HUES48 (cell line): ENCODE results near the gene ZNF644.

ENCODE experiments used
- H3K27ac ChIP-seq: one replicate; pipeline ENCODE4 v1.7.0; 2013; ENCODE audit warnings: low read depth, low read length, inconsistent platforms
- H3K27me3 ChIP-seq: 2 replicates; pipeline ENCODE4 v1.6.1; 2013; ENCODE audit warnings: mild to moderate bottlenecking, low read length; ENCODE audit not compliant: control insufficient read depth, insufficient read depth
- H3K36me3 ChIP-seq: 2 replicates; pipeline ENCODE4 v1.6.1; 2013; ENCODE audit warnings: low read length; ENCODE audit not compliant: control insufficient read depth, insufficient read depth
- H3K4me1 ChIP-seq: 2 replicates; pipeline ENCODE4 v1.6.1; 2013; ENCODE audit warnings: mild to moderate bottlenecking, low read length; ENCODE audit not compliant: control insufficient read depth, insufficient read depth
- H3K4me3 ChIP-seq: 2 replicates; pipeline ENCODE4 v1.5.1; 2013; ENCODE audit warnings: mild to moderate bottlenecking, low read depth, low read length
- H3K9ac ChIP-seq: 2 replicates; pipeline ENCODE4 v1.6.1; 2013; ENCODE audit warnings: mild to moderate bottlenecking, low read depth, low read length, moderate library complexity
- H3K9me3 ChIP-seq: 2 replicates; pipeline ENCODE4 v1.6.1; 2013; ENCODE audit warnings: low read length; ENCODE audit not compliant: control insufficient read depth, insufficient read depth

ZNF644 gene

DNA sequence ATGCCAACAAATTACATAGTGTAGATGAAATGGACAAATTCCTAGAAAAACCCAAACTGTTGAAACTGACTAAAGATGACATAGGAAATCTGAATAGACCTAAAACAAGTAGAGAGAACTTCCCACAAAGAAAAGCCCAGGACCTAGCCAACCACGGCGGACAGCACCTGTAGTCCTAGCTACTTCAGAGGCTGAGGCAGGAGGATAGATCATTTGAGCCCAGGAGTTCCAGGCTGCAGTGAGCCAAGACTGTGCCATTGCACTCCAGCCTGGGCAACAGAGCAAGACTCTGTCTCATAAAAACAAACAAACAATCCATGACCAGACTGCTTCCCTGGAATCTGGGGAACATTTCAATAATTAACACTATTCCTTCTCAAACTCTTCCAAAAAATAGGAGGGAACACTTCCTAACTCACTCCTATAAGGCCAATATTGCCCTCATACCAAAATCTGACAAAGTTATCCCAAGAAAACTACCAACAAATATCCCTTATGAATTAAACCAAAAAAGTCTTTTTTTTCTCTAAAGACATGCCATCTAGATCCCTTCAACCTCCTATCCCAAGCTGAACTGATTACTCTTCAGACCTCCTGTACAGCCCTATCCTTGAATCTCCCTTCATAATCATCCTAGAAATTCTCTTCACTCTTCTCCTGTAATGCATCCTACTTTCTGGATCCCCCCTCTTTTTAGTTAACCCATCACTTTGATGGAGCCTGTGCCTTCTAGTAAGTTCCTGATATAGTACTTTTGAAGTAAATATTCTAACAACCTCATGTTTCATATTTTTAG, 15.5 kb downstream of the ZNF644 start:
- Histone ChIP-seq H3K27ac (no peak overlapping the region), H3K36me3 (no peaks in the 10 kb centered on the region; the same call in none of the 2 replicates), H3K4me1 (peaks cover 37% of the 10 kb centered on the region), H3K27me3 (no peaks in the 10 kb centered on the region), H3K9ac (no peak overlapping the region), H3K4me3 (no peak overlapping the region), H3K9me3 (peaks cover 6% of the 10 kb centered on the region; the same call in 1 of the 2 replicates)

DNA sequence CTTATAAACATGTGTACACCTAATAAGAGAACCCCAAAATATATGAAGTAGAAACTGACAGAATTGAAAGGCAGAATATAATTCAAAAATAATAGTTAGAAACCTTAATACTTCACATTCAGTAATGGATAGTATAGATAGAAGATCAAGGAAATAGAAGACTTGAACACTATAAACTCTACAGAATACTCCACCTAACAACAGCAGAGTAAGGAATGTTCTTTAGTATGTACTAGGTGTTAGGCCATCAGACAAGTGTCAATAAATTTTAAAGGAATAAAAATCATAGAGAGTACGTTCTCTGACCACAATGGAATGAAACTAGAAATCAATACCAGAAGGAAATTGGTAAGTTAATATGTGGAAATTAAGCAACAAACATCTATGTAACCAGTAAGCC, 16.6 kb downstream of the ZNF644 start:
- Histone ChIP-seq H3K27ac (no peak overlapping the region), H3K36me3 (no peaks in the 10 kb centered on the region; the same call in 1 of the 2 replicates), H3K4me3 (no peak overlapping the region), H3K9ac (no peak overlapping the region), H3K4me1 (peaks cover 27% of the 10 kb centered on the region), H3K9me3 (peaks cover 6% of the 10 kb centered on the region; the same call in 1 of the 2 replicates), H3K27me3 (no peaks in the 10 kb centered on the region)

DNA sequence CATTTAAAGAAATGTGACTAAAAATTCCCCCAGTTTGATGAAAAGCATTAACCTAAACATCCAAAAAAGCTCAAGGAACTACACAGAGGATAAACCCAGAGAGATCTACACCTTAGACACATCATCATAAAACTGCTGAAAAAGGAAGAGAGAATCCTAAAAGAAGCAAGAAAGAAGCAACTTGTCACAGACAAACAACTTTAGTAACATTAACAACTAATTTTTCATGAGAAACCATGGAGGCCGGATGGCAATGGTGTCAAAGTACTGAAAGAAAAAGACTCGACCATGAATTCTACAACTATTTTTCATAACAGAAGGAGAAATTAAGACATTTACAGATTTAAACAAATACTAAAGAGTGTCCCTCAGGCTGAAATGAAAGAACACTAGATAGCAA, 17.7 kb downstream of the ZNF644 start:
- Histone ChIP-seq H3K4me1 (peaks cover 19% of the 10 kb centered on the region), H3K9ac (no peak overlapping the region), H3K4me3 (no peak overlapping the region), H3K27me3 (no peaks in the 10 kb centered on the region), H3K9me3 (peaks cover 6% of the 10 kb centered on the region; the same call in 1 of the 2 replicates), H3K36me3 (no peaks in the 10 kb centered on the region; the same call in 1 of the 2 replicates), H3K27ac (no peak overlapping the region)

DNA sequence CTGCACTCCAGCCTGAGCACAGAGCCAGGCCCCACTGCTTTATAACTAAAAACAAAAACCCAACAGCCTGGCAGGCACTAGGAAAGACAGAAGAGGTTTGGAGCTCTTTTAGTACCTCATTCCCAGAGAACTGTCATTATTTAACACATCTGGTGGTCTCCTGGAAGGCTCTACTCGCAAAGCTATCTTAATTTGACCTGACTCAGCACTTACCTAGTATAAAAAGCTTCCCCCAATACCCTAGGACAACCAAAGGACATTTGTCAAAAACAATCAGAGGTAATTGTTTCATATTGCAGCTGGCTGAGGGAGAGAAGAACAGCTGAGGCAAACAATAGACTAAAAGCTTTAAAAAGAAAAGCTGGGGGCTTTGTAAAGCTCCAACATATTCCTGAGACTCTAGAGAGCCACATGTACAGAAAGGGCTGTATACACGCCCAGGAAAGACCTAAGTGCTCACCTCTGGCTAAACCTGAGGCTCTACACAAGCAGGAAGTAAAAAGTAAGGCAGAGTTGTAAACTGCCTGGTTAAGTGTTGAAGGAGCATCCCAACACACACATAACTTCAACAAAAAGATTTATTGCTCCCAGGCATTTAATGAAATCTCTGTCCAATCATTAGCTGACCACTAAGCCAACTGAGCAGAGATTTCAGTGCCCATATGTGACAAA, 25.0 kb downstream of the ZNF644 start:
- peaks cover 5% of the 10 kb centered on the region; the same call in 1 of the 2 replicates for H3K36me3 ChIP-seq
- H3K9ac ChIP-seq, result no peak overlapping the region
- peaks cover 21% of the 10 kb centered on the region; the same call in 1 of the 2 replicates for H3K9me3 ChIP-seq
- no peak overlapping the region for H3K27ac ChIP-seq
- peaks cover 18% of the 10 kb centered on the region for H3K4me1 ChIP-seq
- no peaks in the 10 kb centered on the region for H3K27me3 ChIP-seq
- H3K4me3 ChIP-seq, result no peak overlapping the region

DNA sequence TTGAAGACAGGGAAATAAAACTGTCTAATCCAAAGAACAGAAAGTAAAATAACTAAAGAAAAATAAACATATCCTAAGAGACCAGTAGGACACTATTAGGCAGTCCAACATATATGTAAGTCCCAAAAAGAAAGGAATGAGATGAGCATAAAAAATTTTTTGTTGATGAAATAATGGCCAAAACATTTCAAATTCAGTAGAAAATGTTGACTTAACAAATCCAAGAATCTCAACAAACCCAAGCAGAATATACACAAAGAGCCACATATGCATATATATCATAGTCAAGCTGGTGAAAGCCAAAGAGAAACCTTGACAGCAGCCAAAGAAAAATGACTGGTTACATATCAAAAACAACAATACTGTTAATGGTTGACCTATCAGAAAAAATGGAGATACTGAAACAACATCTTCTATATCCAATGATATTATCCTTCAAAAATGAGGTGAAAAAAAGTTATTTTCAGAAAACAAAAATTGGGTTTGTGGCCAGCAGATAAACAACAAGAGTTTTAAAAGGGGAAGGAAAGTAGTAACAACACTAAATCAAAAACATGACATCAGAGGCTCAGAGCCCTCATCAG, 26.4 kb downstream of the ZNF644 start:
- Histone ChIP-seq H3K27me3 (no peaks in the 10 kb centered on the region), H3K9me3 (peaks cover 21% of the 10 kb centered on the region; the same call in 1 of the 2 replicates), H3K4me1 (peaks cover 18% of the 10 kb centered on the region), H3K36me3 (peaks cover 18% of the 10 kb centered on the region), H3K4me3 (no peak overlapping the region), H3K27ac (no peak overlapping the region), H3K9ac (no peak overlapping the region)

DNA sequence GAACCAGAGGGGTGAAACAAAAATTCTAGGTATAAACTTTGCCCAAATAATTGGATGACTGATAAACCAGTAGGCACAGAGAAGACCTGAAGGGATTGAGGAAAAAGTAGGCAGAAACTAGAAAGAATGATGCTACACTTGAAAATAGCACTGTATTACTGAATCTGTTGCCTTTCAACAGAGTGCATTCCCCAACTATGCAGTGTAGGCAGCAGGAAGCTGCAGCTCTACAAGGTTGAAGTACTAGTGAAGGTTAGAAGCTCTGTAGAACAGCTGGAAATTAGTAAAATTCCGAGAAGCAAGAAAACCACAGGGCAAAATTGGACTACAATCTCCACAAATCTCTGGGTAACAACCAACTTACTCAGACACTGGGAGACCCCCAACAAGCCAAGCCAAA, 27.4 kb downstream of the ZNF644 start:
- no peak overlapping the region for H3K4me3 ChIP-seq
- H3K4me1 ChIP-seq, result peaks cover 18% of the 10 kb centered on the region
- H3K9me3 ChIP-seq, result peaks cover 26% of the 10 kb centered on the region
- H3K36me3 ChIP-seq, result peaks cover 26% of the 10 kb centered on the region
- H3K27me3 ChIP-seq, result no peaks in the 10 kb centered on the region
- H3K27ac ChIP-seq, result no peak overlapping the region
- H3K9ac ChIP-seq, result no peak overlapping the region

DNA sequence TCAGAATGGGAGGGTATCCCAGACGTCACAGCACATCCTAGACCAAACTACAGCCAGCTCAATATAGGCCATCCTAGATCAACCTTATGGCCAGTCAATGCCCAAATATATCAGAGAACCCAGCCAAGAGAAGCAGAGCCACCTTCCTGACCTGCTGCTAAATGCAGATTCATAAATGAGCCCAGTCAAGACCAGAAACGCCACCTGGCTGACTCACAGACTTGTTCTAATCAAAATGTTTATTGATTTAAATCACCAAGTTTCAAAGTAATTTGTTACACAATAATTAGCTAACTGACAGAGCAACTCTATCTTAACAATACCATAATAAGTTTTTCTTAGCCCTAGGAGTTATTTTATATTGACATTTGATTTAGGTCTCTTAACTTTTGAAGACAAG, 28.6 kb downstream of the ZNF644 start:
- Histone ChIP-seq H3K27ac (no peak overlapping the region), H3K4me1 (peaks cover 18% of the 10 kb centered on the region), H3K4me3 (no peak overlapping the region), H3K27me3 (no peaks in the 10 kb centered on the region), H3K36me3 (peaks cover 31% of the 10 kb centered on the region), H3K9me3 (peaks cover 33% of the 10 kb centered on the region), H3K9ac (no peak overlapping the region)

DNA sequence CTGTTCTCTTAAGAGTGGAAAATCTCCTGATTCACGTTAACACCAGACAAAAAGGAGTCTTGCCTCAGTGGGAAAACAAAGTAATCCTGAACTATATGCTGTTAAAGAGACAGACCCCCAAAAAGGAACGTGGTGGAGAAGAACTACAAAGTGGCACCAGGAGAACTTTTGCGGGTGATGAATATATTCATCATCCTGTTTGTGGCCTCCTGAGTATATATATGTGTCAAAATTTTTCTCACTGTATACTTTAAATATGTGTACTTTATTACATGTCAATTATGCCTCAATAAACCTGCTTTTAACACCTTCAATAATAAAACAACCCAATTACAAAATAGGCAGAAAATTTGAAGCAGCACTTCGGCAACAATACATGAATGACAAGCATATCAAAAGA, 31.1 kb downstream of the ZNF644 start:
- Histone ChIP-seq H3K27ac (no peak overlapping the region), H3K4me3 (no peak overlapping the region), H3K27me3 (no peaks in the 10 kb centered on the region), H3K9ac (no peak overlapping the region), H3K9me3 (peaks cover 23% of the 10 kb centered on the region), H3K4me1 (peaks cover 30% of the 10 kb centered on the region), H3K36me3 (peaks cover 29% of the 10 kb centered on the region)

DNA sequence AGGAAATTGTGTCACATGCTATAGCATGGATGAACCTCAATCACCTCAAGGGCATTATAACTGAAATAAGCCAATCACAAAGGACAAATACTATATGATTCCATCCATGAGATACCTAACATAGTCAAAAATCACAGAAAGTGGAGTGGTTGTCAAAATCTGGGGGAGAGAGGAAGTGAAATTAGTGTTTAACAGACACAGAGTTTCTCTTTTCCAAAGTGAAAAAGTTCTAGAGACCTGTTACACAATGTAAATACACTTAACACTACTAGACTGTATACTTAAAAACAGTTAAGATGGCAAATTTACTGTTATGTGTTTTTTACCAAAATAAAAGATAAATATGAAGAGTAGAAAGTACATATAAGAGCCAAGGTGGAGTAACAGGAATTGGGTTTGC, 31.8 kb downstream of the ZNF644 start:
- Histone ChIP-seq H3K4me1 (peaks cover 34% of the 10 kb centered on the region), H3K9ac (no peak overlapping the region), H3K27me3 (no peaks in the 10 kb centered on the region), H3K9me3 (peaks cover 23% of the 10 kb centered on the region), H3K36me3 (peaks cover 29% of the 10 kb centered on the region), H3K27ac (no peak overlapping the region), H3K4me3 (no peak overlapping the region)

DNA sequence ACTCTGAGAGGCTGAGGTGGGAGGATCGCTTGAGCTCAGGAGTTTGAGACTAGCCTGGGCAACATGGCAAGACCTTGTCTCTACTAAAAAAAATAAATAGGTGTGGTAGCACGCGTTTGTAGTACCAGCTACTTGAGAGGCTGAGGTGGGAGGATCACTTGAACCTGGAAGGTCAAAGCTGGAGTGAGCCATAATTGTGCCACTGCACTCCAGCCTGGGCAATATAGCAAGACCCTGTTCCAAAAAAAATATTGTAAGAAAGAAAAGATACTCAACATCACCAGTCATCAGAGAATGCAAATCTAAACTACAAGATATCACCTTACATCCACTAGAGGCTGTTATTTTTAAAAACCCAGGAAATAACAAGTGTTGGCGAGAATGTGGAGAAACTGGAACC, 32.5 kb downstream of the ZNF644 start:
- H3K27ac ChIP-seq, result no peak overlapping the region
- peaks cover 29% of the 10 kb centered on the region for H3K36me3 ChIP-seq
- H3K4me1 ChIP-seq, result peaks cover 27% of the 10 kb centered on the region
- H3K9ac ChIP-seq, result no peak overlapping the region
- no peaks in the 10 kb centered on the region for H3K27me3 ChIP-seq
- no peak overlapping the region for H3K4me3 ChIP-seq
- peaks cover 23% of the 10 kb centered on the region for H3K9me3 ChIP-seq

DNA sequence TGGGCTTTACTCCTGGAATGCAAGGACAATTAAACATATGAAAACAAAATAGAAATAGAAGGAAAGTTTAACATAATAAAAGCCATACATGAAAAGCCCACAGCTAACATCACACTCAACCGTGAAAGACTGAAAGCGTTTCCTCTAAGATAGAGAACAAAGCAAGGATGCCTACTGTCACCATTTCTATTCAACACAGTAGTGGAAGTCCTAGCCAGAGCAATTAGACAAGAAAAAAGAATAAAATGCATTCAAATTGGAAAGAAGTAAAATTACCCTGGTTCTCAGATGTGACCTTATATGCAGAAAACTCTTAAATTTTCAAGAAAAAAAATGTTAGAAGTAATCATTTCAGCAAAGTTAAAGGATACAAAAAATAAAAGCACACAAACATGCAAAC, 34.0 kb downstream of the ZNF644 start:
- Histone ChIP-seq H3K36me3 (peaks cover 29% of the 10 kb centered on the region), H3K9me3 (peaks cover 23% of the 10 kb centered on the region), H3K27ac (no peak overlapping the region), H3K4me3 (no peak overlapping the region), H3K4me1 (peaks cover 17% of the 10 kb centered on the region), H3K27me3 (no peaks in the 10 kb centered on the region), H3K9ac (no peak overlapping the region)
